ENCODE results near the gene EHD2.
"Not testable (repeated sequence)": the region's sequence is repeated elsewhere in the genome, so short reads cannot be mapped to it uniquely, and the experiment has no call there.

The EHD2 gene

DNA sequence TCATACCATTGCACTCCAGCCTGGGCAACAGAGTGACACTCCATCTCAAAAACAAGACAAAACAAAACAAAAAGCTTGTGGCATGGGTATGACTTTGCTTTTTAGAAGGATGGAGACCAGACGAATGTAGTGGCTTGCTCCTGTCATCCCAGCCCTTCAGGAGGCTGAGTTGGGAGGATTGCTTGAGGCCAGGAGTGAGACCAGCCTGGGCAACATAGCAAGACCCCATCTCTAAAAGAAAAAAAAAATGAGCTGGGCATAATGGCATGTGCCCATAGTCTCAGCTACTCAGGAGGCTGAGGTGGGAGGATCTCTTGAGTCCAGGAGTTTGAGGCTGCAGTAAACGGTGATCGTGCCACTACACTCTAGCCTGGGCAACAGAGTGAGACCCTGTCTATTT lies 48.9 kb downstream of the EHD2 start:
- DNase-seq (ENCODE audit: low spot score) (no peak), ATAC-seq (ENCODE audit: low read depth) (no peak)
- no peaks in the 10 kb centered on the region for H3K27me3 ChIP-seq (ENCODE audit: insufficient read depth, poor library complexity, severe bottlenecking)
- TF ChIP-seq, protein P1, sequence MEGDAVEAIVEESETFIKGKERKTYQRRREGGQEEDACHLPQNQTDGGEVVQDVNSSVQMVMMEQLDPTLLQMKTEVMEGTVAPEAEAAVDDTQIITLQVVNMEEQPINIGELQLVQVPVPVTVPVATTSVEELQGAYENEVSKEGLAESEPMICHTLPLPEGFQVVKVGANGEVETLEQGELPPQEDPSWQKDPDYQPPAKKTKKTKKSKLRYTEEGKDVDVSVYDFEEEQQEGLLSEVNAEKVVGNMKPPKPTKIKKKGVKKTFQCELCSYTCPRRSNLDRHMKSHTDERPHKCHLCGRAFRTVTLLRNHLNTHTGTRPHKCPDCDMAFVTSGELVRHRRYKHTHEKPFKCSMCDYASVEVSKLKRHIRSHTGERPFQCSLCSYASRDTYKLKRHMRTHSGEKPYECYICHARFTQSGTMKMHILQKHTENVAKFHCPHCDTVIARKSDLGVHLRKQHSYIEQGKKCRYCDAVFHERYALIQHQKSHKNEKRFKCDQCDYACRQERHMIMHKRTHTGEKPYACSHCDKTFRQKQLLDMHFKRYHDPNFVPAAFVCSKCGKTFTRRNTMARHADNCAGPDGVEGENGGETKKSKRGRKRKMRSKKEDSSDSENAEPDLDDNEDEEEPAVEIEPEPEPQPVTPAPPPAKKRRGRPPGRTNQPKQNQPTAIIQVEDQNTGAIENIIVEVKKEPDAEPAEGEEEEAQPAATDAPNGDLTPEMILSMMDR (IDR thresholded peaks at IDR 0.05; ENCODE audit: poor library complexity, severe bottlenecking), result no peak
- H3K36me3 ChIP-seq (ENCODE audit: low read depth), result peaks cover 20% of the 10 kb centered on the region
- H3K27ac ChIP-seq (ENCODE audit: poor library complexity, severe bottlenecking), result no peak overlapping the region
- H3K9me3 ChIP-seq (ENCODE audit: severe bottlenecking), result no peaks in the 10 kb centered on the region
- H3K4me1 ChIP-seq (ENCODE audit: insufficient read depth, poor library complexity, severe bottlenecking), result no peaks in the 10 kb centered on the region
- no peak overlapping the region for H3K4me3 ChIP-seq (ENCODE audit: severe bottlenecking)

DNA sequence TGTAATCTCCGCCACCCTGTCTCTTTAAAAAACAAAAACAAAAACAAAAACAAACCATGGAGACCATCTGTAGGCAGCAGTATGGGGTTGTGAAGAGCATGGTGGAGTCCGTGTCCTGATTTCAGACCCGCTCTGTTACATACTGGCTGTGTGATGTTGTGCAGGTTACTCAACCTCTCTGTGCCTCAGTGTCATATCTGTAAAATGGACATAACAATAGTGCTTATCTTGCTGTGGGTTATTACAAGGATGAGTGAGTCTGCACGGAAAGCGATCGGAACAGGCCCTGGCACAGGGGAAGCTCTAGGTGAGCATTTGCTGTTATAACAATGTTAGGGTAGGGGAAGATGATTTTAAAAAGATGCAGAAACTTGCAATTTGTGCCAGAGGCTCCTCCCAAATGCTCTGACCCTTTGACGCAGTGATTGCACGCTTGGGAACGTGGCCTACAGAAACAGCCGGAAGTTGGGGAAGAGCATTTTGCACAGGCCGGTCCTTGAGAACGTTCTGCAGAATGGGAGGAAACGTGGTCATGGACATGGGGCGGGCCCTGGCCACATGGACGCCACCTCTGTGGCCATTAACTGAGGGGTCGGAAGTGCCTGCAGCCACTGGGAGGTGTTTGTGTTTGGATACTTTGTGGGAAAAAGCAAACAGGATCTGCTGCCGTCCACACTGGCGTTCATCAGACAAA lies 49.5 kb downstream of the EHD2 start:
- Histone ChIP-seq H3K27me3 (ENCODE audit: insufficient read depth, poor library complexity, severe bottlenecking) (no peaks in the 10 kb centered on the region), H3K27ac (ENCODE audit: poor library complexity, severe bottlenecking) (no peak overlapping the region), H3K9me3 (ENCODE audit: severe bottlenecking) (no peaks in the 10 kb centered on the region), H3K4me3 (ENCODE audit: severe bottlenecking) (no peak overlapping the region), H3K4me1 (ENCODE audit: insufficient read depth, poor library complexity, severe bottlenecking) (no peaks in the 10 kb centered on the region), H3K36me3 (ENCODE audit: low read depth) (peaks cover 14% of the 10 kb centered on the region)
- TF ChIP-seq, protein P1 (IDR thresholded peaks at IDR 0.05; ENCODE audit: poor library complexity, severe bottlenecking), result no peak
- ATAC-seq (ENCODE audit: low read depth) (no peak), DNase-seq (ENCODE audit: low spot score) (no peak)

DNA sequence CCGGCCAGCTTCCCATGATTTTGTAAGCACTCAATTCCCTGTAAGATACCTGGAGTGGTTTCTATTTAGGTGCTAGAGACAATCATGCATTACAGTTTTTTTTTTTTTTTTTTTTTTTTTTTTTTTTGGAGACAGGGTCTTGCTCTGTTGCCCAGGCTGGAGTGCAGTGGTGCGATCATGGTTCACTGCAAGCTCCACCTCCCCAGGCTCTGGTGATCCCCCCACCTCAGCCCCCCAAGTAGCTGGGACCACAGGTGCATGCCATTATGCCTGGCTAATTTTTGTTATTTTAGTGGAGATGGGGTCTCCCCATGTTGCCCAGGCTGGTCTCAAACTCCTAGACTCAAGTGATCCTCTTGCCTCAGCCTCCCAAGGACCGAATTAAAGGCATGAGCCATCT lies 51.5 kb downstream of the EHD2 start:
- H3K27ac ChIP-seq (ENCODE audit: poor library complexity, severe bottlenecking); H3K36me3 ChIP-seq (ENCODE audit: low read depth); H3K4me1 ChIP-seq (ENCODE audit: insufficient read depth, poor library complexity, severe bottlenecking); ATAC-seq (ENCODE audit: low read depth); H3K27me3 ChIP-seq (ENCODE audit: insufficient read depth, poor library complexity, severe bottlenecking); DNase-seq (ENCODE audit: low spot score); H3K4me3 ChIP-seq (ENCODE audit: severe bottlenecking); H3K9me3 ChIP-seq (ENCODE audit: severe bottlenecking): not testable (repeated sequence)

- Histone ChIP-seq H3K9me3 (ENCODE audit: severe bottlenecking) (no peaks in the 10 kb centered on the region), H3K4me3 (ENCODE audit: severe bottlenecking) (no peak overlapping the region), H3K36me3 (ENCODE audit: low read depth) (no peaks in the 10 kb centered on the region), H3K4me1 (ENCODE audit: insufficient read depth, poor library complexity, severe bottlenecking) (no peaks in the 10 kb centered on the region), H3K27ac (ENCODE audit: poor library complexity, severe bottlenecking) (no peak overlapping the region), H3K27me3 (ENCODE audit: insufficient read depth, poor library complexity, severe bottlenecking) (no peaks in the 10 kb centered on the region)
- TF ChIP-seq, protein P1 (IDR thresholded peaks at IDR 0.05; ENCODE audit: poor library complexity, severe bottlenecking), result peak; percentile 64
- no peak for DNase-seq (ENCODE audit: low spot score)
- peak; percentile 66 for ATAC-seq (ENCODE audit: low read depth)
These were observed 52.5 kb downstream of the EHD2 start for GRCh38 chr19:47765523-47766358.

DNA sequence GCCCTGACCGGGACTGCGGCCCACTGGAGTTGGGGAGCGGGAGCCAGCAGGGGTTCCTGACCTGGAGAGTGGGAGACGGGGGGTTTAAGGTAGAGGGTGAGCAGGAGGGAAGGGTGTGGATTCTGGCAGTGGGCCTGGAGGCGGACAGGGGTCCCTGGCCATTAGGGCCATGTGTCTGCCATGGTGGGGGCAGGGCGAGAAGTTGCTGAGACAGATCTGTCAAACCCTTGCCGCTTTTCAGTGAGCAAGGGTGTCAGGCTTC lies 53.1 kb downstream of the EHD2 start:
- TF ChIP-seq, protein P1 (IDR thresholded peaks at IDR 0.05; ENCODE audit: poor library complexity, severe bottlenecking), result no peak
- Histone ChIP-seq H3K27ac (ENCODE audit: poor library complexity, severe bottlenecking) (no peak overlapping the region), H3K36me3 (ENCODE audit: low read depth) (no peaks in the 10 kb centered on the region), H3K9me3 (ENCODE audit: severe bottlenecking) (no peaks in the 10 kb centered on the region), H3K4me3 (ENCODE audit: severe bottlenecking) (no peak overlapping the region), H3K4me1 (ENCODE audit: insufficient read depth, poor library complexity, severe bottlenecking) (no peaks in the 10 kb centered on the region), H3K27me3 (ENCODE audit: insufficient read depth, poor library complexity, severe bottlenecking) (no peaks in the 10 kb centered on the region)
- DNase-seq (ENCODE audit: low spot score), result no peak
- no peak for ATAC-seq (ENCODE audit: low read depth)

Measured in RWPE2 (cell line).